ENCODE data around the gene IFT27. TPM values are rescaled to one million over a fixed set of nuclear protein-coding genes. Genes with fewer than 3 reads are reported as not detected.

The IFT27 gene
- 13.4 and 14.6 TPM in 2 replicates for total RNA-seq
- polyA plus RNA-seq (2012) = 39.5 TPM

- DNase-seq (ENCODE audit: low read depth) = peak; percentile 100
Observed at GRCh38 chr22:36775964-36776669, at the start of gene IFT27. Gene IFT27 (minus strand): TSS chr22:36776119. CDS start chr22:36775707, 412 bp downstream.

DNA sequence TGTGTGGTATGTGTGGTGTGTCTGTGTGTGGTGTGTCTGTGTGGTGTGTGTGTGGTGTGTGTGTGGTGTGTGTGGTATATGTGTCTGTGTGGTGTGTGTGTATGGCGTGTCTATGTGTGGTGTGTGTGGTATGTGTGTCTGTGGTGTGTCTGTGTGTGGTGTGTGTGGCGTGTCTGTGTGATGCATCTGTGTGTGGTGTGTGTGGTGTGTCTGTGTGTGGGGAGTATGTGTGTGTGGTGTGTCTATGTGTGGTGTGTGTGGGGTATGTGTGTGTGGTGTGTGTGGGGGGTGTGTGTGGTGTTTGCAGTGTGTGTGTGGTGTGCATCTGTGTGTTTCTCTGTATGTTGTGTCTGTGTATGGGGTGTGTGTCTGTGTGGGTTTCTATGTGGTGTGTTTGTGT is 48.7 kb upstream of the IFT27 start:
- no peak for DNase-seq (ENCODE audit: low read depth)

DNA sequence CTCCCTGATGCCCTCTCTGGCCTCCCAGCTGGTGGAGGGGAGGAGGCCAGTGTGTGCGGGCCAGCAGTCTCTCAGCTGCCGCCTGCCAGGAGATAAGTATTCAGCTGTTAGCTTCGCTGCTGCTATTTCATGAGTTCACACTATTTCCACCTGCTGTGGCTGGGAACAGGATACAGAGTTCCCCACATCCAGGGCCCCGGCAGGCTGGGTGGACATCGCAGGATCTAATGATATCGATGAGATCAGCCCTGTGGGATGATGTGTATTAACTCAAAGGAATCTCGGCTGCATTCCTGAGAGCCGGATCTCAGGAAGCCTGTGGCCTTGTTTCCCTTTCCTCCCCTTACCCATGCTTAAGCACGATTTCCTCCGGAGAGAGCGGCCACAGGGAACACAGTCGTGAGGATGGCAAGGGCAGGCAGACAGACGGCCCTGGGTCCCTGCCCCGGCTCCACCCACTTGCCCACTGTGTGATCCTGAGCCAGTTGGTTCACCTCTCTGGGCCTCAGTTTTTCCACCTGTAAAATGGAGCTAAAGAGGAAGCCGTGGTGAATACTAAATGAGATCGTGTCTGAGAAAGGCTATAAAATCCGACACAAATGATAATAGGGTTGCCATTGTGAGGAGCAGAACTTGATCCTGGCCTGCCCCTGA is 47.4 kb upstream of the IFT27 start:
- DNase-seq (ENCODE audit: low read depth) = peak; percentile 99

DNA sequence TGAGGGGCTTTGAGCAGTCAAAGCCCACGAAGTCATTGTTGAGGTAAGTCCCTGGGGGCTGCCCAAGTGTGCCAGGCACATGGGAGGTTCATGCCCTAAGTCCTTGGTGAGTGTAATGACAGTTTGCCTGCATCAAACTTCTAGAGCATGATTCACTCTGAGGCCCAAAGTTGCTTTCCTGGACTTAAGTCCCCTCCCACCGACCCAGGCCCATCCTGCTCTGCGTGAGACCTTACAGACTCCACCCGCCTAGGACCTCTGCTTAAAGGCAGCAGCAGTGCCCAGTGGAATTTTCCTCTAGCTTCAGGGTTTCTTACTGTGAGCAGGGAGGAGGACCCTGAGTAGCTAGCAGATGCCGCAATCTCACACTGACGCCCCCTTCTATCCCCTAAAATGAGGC is 46.7 kb upstream of the IFT27 start:
- DNase-seq (ENCODE audit: low read depth) = peak; percentile 52

DNA sequence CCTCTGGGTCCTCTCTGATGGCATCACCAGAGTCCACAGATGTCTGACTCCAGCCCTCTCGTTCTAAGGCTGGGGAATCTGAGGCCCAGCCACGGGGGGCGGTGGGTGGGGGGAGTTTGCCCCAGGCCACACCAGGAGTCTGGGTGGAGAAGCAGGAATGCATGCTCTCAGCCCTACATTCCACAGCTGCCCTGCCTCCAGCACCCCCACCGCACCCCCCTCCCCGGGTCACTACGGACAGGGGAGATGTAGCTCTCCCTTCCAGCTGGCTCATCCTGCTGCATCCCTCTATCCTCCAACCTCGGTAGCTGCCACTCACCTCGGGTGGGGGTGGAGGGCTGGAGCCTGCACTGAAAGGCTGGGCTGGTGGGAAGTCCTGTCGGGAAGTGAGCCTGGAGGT is 43.2 kb upstream of the IFT27 start:
- peak; percentile 25 for DNase-seq (ENCODE audit: low read depth)

DNA sequence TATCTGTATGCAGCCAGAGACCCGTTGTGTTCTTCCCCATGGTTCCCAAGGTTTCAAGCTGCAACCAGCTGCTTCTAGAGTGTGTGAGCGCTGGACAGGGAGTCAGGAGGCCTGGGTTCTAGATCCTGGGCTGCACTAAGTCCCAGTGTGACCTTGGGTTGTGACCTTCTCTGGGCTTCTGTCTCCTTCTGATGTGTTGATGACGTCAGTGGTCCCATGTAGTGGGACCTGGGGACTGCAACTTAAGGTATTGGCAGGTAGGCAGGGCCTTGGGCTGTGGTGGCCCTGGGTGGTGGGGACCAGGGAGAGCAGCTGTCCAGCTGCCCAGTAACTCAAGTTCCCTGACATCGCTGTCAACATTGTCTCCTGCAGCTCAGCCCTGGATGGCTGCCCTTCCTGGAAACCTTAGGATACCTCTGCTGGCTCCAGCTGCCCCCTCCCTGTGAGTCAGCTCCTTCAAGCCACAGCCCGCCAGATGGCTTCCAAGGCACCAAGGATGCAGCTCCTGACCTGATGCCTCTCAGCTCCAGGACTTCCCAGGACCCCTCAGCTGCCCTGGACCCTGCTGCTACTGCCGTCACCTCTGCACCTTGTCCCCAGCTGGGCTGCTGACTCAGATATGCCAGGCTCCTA is 42.2 kb upstream of the IFT27 start:
- DNase-seq (ENCODE audit: low read depth) = peak; percentile 82

GRCh38 chr22:36817525-36817848 is 41.6 kb upstream of the IFT27 start:
- no peak for DNase-seq (ENCODE audit: low read depth)

DNA sequence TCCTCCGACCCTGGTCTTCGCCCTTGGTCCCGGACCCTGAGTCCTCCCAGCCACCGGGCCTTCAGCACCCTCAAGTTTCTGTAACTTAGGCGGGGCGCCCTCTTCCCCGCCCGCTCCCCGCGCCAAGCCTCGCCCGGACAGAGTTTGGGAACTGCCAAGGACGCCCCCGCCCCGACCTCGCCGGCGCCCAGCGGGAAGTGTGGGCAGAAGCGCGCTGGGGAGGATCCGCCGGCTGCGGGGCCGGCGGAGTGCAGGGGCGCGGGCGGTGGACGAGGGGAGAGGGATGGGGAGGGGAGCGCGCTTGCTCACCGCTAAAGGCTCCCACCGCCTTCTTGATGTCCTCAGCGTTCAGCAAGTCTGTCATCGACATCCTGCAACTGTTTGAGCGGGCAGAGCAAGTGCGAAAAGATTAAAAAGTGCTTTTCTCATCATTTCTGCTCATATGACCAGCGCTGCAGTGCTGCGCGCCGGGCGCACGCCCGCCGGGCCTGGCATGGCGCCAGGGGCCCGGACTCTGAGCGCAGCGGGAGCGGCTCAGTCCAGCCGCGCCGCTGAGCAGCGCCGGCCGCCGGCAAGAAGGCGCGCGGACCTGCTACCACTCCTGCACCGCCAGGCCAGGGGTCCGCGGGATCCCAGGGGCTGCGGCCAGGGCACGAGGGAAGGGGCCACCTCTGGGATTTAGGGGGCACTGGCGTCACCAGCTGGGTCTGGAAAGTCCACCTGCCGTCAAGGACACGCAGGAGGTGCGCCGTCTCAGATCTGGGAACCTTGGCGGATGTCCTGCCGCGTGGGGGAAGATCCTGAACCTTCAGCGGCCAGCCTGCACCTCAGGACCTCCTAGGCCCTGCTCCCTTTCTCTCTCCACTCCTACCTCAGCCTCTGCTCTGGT is 41.0 kb upstream of the IFT27 start, which contains the start of gene PVALB:
TSS of gene PVALB (minus strand) at position 400 of the 889 bp plus-strand sequence. CDS start at position 370, 30 bp downstream.
- peak; percentile 23 for DNase-seq (ENCODE audit: low read depth)

GRCh38 chr22:36816339-36816635 is 40.4 kb upstream of the IFT27 start:
- DNase-seq (ENCODE audit: low read depth) = no peak

GRCh38 chr22:36815558-36816338 is 39.8 kb upstream of the IFT27 start:
- DNase-seq (ENCODE audit: low read depth) = no peak

DNA sequence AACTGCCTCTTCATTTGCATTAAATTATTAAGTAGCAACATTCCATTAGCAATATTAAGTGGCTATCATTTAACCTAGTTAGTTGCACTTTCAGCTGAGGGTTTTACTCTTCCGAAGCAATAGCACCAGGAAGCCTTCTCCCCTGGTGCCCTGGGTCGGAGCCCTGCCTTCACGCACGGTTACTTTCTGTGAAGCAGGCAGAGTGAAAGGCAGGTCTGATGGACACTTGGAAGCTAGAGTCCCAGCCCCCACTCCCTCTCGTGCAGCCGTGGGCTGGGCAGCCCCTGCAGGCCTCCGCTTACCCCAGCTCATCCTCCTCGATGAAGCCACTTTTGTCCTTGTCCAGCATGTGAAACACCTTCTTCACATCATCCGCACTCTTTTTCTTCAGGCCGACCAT is 38.9 kb upstream of the IFT27 start:
- DNase-seq (ENCODE audit: low read depth) = no peak

DNA sequence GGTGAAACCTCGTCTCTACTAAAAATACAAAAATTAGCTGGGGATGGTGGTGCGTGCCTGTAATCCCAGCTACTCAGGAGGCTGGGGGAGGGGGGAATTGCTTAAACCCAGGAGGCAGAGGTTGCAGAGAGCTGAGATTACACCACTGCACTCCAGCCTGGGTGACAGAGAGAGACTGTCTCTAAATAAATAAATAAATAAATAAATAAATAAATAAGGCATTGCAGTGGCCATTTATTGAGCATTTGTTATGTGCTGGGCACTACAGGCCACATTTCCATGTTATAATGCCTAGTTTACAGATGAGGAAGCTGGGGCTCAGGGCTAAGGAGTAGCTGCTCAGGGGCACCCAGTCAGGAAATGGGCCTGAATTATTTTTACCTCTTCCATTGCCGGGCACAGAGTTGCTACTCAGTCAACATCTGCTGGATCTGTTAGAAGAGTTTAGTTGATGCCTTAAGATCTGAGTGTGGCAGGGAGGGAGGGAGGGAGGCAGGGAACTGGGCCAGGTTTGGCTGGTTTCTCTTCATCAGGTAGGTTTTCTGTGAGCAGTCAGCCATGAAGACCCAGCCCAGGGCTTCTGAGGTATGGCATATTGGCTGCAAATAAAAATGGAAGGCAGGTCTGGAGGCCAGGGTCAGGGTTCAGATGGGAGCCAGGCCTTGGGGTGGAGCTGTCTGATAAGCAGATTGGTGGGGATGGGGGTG is 35.3 kb upstream of the IFT27 start:
- no peak for DNase-seq (ENCODE audit: low read depth)

DNA sequence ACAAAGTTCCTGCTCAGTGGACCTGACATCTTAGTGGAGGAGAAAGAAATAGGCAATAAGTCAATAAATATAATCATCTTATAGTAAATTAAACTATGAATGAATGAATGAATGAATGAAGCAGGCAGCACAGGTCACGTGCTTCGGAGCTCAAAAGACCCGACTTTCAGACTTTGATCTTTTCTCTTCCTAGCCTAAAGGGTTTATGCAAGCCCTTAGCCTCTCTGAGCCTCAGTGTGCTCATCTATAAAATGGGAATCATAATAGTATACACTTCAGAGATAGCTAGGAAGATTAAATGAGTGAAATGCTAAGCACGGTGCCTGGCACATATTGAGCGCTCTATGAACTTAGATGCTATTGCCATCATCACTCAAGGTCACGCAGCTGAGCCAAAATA is 33.4 kb upstream of the IFT27 start:
- no peak for DNase-seq (ENCODE audit: low read depth)

GRCh38 chr22:36808721-36809344 is 32.9 kb upstream of the IFT27 start:
- no peak for DNase-seq (ENCODE audit: low read depth)

DNA sequence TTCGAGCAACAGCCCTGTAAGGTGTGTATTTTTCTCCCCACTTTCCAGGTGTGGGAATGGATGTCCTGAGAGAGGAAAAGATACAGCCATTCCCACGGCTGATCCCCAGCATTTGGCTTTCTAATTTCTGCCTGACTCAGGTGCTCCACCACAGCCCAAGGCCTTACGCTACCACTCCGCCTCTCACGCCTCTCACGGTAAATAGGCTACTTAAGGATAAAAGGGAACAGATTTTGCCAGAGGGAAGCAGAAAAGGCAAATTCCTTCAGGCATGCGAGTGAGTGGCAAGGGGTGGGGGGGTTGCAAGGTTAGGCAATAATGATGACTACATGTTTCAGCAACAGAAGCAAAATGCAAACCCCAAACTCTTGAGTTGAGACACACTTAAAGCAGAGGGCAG is 31.7 kb upstream of the IFT27 start:
- no peak for DNase-seq (ENCODE audit: low read depth)

DNA sequence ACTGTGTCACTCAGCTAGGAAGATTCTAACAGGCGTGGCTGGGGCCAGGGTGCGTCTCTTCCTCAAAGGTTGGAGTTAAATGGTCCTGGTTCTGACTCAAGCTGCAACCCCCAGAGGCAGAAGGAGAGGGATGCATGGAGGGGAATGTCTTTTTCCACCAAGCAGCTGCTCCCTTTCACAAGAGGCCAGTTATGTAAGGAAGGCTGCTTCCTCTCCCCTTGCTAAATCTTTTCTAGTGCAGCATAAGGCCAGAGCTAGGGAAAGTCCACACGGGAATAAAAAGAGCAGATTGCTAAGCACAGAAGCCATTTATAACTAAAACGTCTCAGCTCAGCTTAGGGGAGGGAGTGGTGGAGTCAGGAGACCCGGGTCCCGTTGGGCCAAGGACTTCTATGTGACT is 30.9 kb upstream of the IFT27 start:
- peak; percentile 39 for DNase-seq (ENCODE audit: low read depth)

- no peak for DNase-seq (ENCODE audit: low read depth)
Observed at GRCh38 chr22:36803358-36803757, 27.4 kb upstream of the IFT27 start.

DNA sequence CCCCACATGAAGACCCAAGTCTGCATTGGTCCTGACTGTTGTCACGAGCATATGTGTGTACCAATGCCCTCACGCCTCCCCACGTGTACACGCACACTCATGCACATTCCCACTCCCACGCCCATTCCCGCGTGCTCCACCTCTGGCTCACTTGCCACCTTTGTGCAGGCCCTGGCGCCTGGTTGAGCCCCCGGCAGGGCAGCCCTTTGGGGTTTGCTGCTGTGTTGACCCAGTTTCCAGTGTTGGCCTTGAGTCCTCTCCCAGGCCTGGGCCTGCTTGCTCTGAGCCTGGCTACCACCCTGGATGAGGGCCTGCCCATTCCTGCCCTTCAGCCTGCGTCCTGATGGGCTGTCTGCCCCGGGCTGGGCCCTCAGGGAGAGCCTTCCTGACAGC is 22.8 kb upstream of the IFT27 start:
- no peak for DNase-seq (ENCODE audit: low read depth)

DNA sequence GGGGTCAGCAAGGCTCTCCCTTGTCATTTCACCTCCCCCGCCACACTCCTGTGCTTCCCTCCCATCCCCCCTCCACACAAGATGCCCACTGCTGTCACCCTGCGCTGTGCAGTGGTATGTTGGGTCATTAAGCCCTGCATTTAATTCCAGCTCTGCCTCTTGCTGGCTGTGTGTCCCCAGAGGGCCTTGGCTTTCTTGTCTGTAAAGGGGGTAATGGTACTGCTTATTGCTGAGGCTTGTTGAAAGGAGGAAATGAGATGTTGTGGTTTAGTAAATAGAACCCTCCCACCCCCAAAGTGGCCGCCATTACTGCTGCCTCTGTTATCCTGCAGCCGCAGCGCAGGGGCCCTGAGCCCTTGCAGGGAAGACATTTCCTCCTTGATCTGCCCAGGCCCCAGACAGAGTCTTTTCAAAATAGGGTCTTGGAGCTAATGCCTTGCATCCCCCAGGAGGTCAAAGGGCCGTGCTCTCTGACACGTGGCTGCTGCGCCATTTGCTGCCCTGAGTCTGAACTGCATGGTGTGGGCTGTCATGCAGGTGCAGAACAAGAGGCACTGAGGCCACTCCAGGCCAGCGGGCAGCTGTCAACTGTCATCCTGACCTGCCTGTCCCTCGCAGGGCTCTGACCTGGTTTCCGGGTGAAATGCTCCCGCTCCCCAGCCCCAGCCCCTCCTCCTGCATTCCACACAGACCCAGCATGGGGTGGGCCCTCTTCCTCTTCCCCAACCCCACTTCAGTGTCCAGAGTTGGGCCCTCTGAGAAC is 22.2 kb upstream of the IFT27 start:
- DNase-seq (ENCODE audit: low read depth) = peak; percentile 34
